Astrocyte of the spinal cord (primary cell): ENCODE data around the gene RAB11FIP4.

Source experiments
- DNase-seq: peaks from one replicate; pipeline ENCODE4 v3.0.0; 2011; ENCODE audit warnings: low read depth, low spot score
- H3K4me3 ChIP-seq: 2 replicates; pipeline ENCODE4 v1.5.1; 2011; ENCODE audit warnings: low read depth, mild to moderate bottlenecking, low read length, moderate library complexity
- CTCF ChIP-seq: IDR thresholded peaks from 2 replicates; pipeline ENCODE4 v1.5.1; 2012; ENCODE audit warnings: low read depth, mild to moderate bottlenecking, low read length, inconsistent platforms
- in situ Hi-C: cut with HindIII; loops from 2 replicates; pipeline ENCODE4 v1.10.0; 2017; ENCODE audit warnings: low sequenced_read_pairs

Gene RAB11FIP4

GRCh38 chr17:31492880-31493655 lies 101.6 kb downstream of the RAB11FIP4 start:
- no peak overlapping the region for H3K4me3 ChIP-seq
- DNase-seq, result no peak
- TF ChIP-seq CTCF, result no peak
- in situ Hi-C loops, result no loop called here

GRCh38 chr17:31493656-31494155 lies 102.2 kb downstream of the RAB11FIP4 start:
- in situ Hi-C loops, result no loop called here
- H3K4me3 ChIP-seq, result no peak overlapping the region
- no peak for DNase-seq
- TF ChIP-seq CTCF, result no peak

GRCh38 chr17:31494259-31495021 lies 103.0 kb downstream of the RAB11FIP4 start:
- in situ Hi-C loops, result no loop called here
- no peak for DNase-seq
- no peak overlapping the region for H3K4me3 ChIP-seq
- no peak for TF ChIP-seq CTCF

GRCh38 chr17:31495022-31495885 lies 103.8 kb downstream of the RAB11FIP4 start:
- DNase-seq, result no peak
- no peak overlapping the region for H3K4me3 ChIP-seq
- in situ Hi-C loops, result no loop called here
- TF ChIP-seq CTCF, result no peak

- in situ Hi-C loops, result no loop called here
- H3K4me3 ChIP-seq, result no peak overlapping the region
- no peak for DNase-seq
- TF ChIP-seq CTCF, result no peak
These were observed 104.6 kb downstream of the RAB11FIP4 start for GRCh38 chr17:31496097-31496496.

GRCh38 chr17:31496601-31497000 lies 105.1 kb downstream of the RAB11FIP4 start:
- no peak for DNase-seq
- no peak for TF ChIP-seq CTCF
- no peak overlapping the region for H3K4me3 ChIP-seq
- in situ Hi-C loops, result no loop called here
